HepG2 (cell line): Measurements from ENCODE around the gene AQP5. TPM values are rescaled to one million over a fixed set of nuclear protein-coding genes. Genes with fewer than 3 reads are reported as not detected.

ENCODE experiments used
- ATAC-seq: fragments of 200-7000 bp; cut with Tn5 transposase; 3 replicates; pipeline ENCODE4 v1.9.1; 2020; ENCODE audit warnings: mild to moderate bottlenecking, moderate library complexity
- BruUV-seq: library from RNA; stranded (reverse); fragments of 400-500 nt; replicated peaks from 2 replicates; lab custom pipeline; 2021; lab: Mats Ljungman, UMichigan
- CTCF ChIA-PET: fragments of 300-600 bp; formaldehyde crosslinking; extraction: SDS; loops from one replicate; lab custom pipeline; 2021; ENCODE audit warnings: low total read pairs, inconsistent platforms, low intra/inter-chr PET ratio; lab: Yijun Ruan, JAX
- POLR2A ChIA-PET: fragments of 350-600 bp; sonication (Branson Sonifier 250); formaldehyde crosslinking; loops from one replicate; lab custom pipeline; 2020; ENCODE audit warnings: antibody characterized with exemption, inconsistent platforms; lab: Yijun Ruan, JAX
- DNase-seq: peaks from one replicate; pipeline ENCODE4 v3.0.0-alpha.2; 2015; ENCODE audit warnings: low spot score
- FAIRE-seq: peaks from 3 replicates; lab custom pipeline; 2011; peaks lifted over from hg19 to GRCh38; lab: Jason Lieb, UNC
- H2AFZ ChIP-seq: one replicate; pipeline ENCODE4 v1.6.1; 2011; ENCODE audit warnings: low read length, inconsistent platforms
- H3K27ac ChIP-seq: fragments of 300-600 bp; 3 replicates; pipeline ENCODE4 v1.8.0; 2011; ENCODE audit warnings: mixed run types, mild to moderate bottlenecking, mixed read lengths, low read length, inconsistent platforms; ENCODE audit not compliant: insufficient read depth; ENCODE audit errors: extremely low read length
- H3K27me3 ChIP-seq, 2 experiments: fragments of 200-600 bp in 1 of 2; 2 replicates in 1 of 2; 3 replicates in 1 of 2; pipeline versions ENCODE4 v1.6.0 to v1.8.0; 2011; ENCODE audit warnings: low read length in 2 of 2, mild to moderate bottlenecking in 2 of 2, moderate library complexity in 2 of 2, inconsistent platforms in 1 of 2; ENCODE audit not compliant: insufficient read depth in 2 of 2, control insufficient read depth in 1 of 2
- H3K36me3 ChIP-seq, 2 experiments: fragments of 200-600 bp in 1 of 2; replicated peaks in 1 of 2; 2 replicates in 1 of 2; 3 replicates in 1 of 2; pipeline versions ENCODE4 v1.5.1 to v1.8.0; 2011; ENCODE audit warnings: low read length in 2 of 2, inconsistent platforms in 1 of 2; ENCODE audit not compliant: insufficient read depth in 2 of 2, control insufficient read depth in 1 of 2
- H3K4me1 ChIP-seq: 2 replicates; pipeline ENCODE4 v1.5.1; 2012; ENCODE audit warnings: low read length, inconsistent platforms; ENCODE audit not compliant: insufficient read depth
- H3K4me2 ChIP-seq: 2 replicates; pipeline ENCODE4 v1.6.0; 2011; ENCODE audit warnings: low read depth, low read length, inconsistent platforms
- H3K4me3 ChIP-seq, 3 experiments: fragments of 200-600 bp in 1 of 3; sonication (generic), shearing (Covaris generic) in 1 of 3; replicated peaks in 1 of 3; 2 replicates each; pipeline ENCODE4 v1.5.1; 2011 to 2016; ENCODE audit warnings: low read length in 3 of 3, inconsistent platforms in 2 of 3, low read depth in 2 of 3, mild to moderate bottlenecking in 2 of 3, control low read depth in 1 of 3, mixed read lengths in 1 of 3; ENCODE audit not compliant: insufficient read depth in 1 of 3
- H3K79me2 ChIP-seq: one replicate; pipeline ENCODE4 v1.6.1; 2011; ENCODE audit warnings: low read length, inconsistent platforms; ENCODE audit not compliant: insufficient read depth
- H3K9ac ChIP-seq: 2 replicates; pipeline ENCODE4 v1.6.0; 2011; ENCODE audit warnings: mild to moderate bottlenecking, low read depth, low read length, inconsistent platforms; ENCODE audit not compliant: insufficient read depth
- H3K9me3 ChIP-seq: 2 replicates; pipeline ENCODE4 v1.5.1; 2012; ENCODE audit warnings: mild to moderate bottlenecking, low read length
- H4K20me1 ChIP-seq: 2 replicates; pipeline ENCODE4 v1.6.0; 2011; ENCODE audit warnings: inconsistent platforms, mild to moderate bottlenecking, low read length, moderate library complexity; ENCODE audit not compliant: insufficient read depth
- ARNTL ChIP-seq: sonication (generic); formaldehyde crosslinking; IDR thresholded peaks from 2 replicates; pipeline ENCODE4 v1.4.0; 2020; ENCODE audit warnings: mild to moderate bottlenecking, missing genetic modification reagents
- MAFF ChIP-seq: IDR thresholded peaks from 2 replicates; pipeline ENCODE4 v1.6.1; 2011; ENCODE audit warnings: low read depth, low read length, improper control_type of control experiment
- MTA3 ChIP-seq: sonication (generic); formaldehyde crosslinking; IDR thresholded peaks from 2 replicates; pipeline ENCODE4 v1.4.0; 2020; ENCODE audit warnings: missing genetic modification reagents
- POGZ ChIP-seq: sonication (generic); formaldehyde crosslinking; IDR thresholded peaks from 2 replicates; pipeline ENCODE4 v1.4.0; 2020; ENCODE audit warnings: mild to moderate bottlenecking, missing genetic modification reagents
- THYN1 ChIP-seq: sonication (generic); formaldehyde crosslinking; IDR thresholded peaks from 2 replicates; pipeline ENCODE4 v1.8.1; 2023; ENCODE audit warnings: low read depth, mild to moderate bottlenecking, moderate library complexity, missing genetic modification reagents, borderline replicate concordance
- YEATS2 ChIP-seq: sonication (generic); formaldehyde crosslinking; IDR thresholded peaks from 2 replicates; pipeline ENCODE4 v1.4.0; 2020; ENCODE audit warnings: missing genetic modification reagents, borderline replicate concordance
- ZMYM2 ChIP-seq: sonication (generic); formaldehyde crosslinking; IDR thresholded peaks from 2 replicates; pipeline ENCODE4 v1.8.0; 2022; ENCODE audit warnings: mild to moderate bottlenecking, missing genetic modification reagents
- ZNF224 ChIP-seq: sonication (generic); formaldehyde crosslinking; IDR thresholded peaks from 2 replicates; pipeline ENCODE4 v1.5.0; 2020; ENCODE audit warnings: mild to moderate bottlenecking, missing genetic modification reagents
- ZNF343 ChIP-seq: sonication (generic); formaldehyde crosslinking; IDR thresholded peaks from 2 replicates; pipeline ENCODE4 v1.4.0; 2020; ENCODE audit warnings: mild to moderate bottlenecking, missing genetic modification reagents
- ZNF501 ChIP-seq: sonication (generic); formaldehyde crosslinking; IDR thresholded peaks from 2 replicates; pipeline ENCODE4 v1.5.1; 2020; ENCODE audit warnings: mild to moderate bottlenecking, moderate library complexity, missing genetic modification reagents
- ZNF552 ChIP-seq: sonication (generic); formaldehyde crosslinking; IDR thresholded peaks from 2 replicates; pipeline ENCODE4 v1.9.0; 2022; ENCODE audit warnings: missing genetic modification reagents, mild to moderate bottlenecking, borderline replicate concordance
- ZNF598 ChIP-seq: sonication (generic); formaldehyde crosslinking; IDR thresholded peaks from 2 replicates; pipeline ENCODE4 v1.5.1; 2020; ENCODE audit warnings: mild to moderate bottlenecking, missing genetic modification reagents, borderline replicate concordance
- ZNF607 ChIP-seq: sonication (generic); formaldehyde crosslinking; IDR thresholded peaks from 2 replicates; pipeline ENCODE4 v1.5.1; 2020; ENCODE audit warnings: missing genetic modification reagents, mild to moderate bottlenecking, borderline replicate concordance
- ZNF670 ChIP-seq: sonication (generic); formaldehyde crosslinking; IDR thresholded peaks from 2 replicates; pipeline ENCODE4 v1.8.0; 2022; ENCODE audit warnings: mild to moderate bottlenecking, missing genetic modification reagents, borderline replicate concordance
- whole genome bisulfite sequencing: methylation state at CpG from one replicate; pipeline ENCODE4 v1.1.6; 2017; ENCODE audit warnings: low lambda C conversion rate; 5-methylcytosine and 5-hydroxymethylcytosine counted together
- in situ Hi-C: cut with HindIII; loops from 2 replicates; pipeline ENCODE4 v1.10.0; 2017; ENCODE audit warnings: low pct_unique_long_range_greater_than_20kb; ENCODE audit not compliant: extremely low pct_ligation_motif_present
- intact Hi-C: fragments of 100-400 bp; cut with micrococcal nuclease; formaldehyde crosslinking; loops from one replicate; pipeline ENCODE4 v1.10.0; 2022; ENCODE audit not compliant: unreplicated experiment
- polyA plus RNA-seq, 8 experiments: library from polyadenylated mRNA; depleted of rRNA in 3 of 8; stranded (reverse) in 7 of 8; unstranded in 1 of 8; fragments of >200 nt; fragmentation: Illumina TruSeq in 4 of 8; extraction: Trizol in 4 of 8; gene quantifications; 2 replicates each; pipeline versions ENCODE4 v1.2.1 to v1.2.3, GENCODE V29; 2011 to 2016; ENCODE audit warnings: low read depth in 4 of 8, missing spikeins in 1 of 8, mixed read lengths in 1 of 8; ENCODE audit not compliant: insufficient read depth in 1 of 8
- total RNA-seq, 5 experiments: library from RNA; depleted of rRNA; stranded (reverse); fragments of >200 nt; fragmentation: Illumina TruSeq; extraction: Trizol; gene quantifications; 2 replicates each; pipeline ENCODE4 v1.2.3, GENCODE V29; 2016; ENCODE audit warnings: low read depth in 1 of 5

AQP5 gene
- total and polyA plus RNA-seq, 2 of the 13 experiments (the other 11 are each of a cell fraction or from before 2014, with no cell fraction given): not detected

- H2AFZ ChIP-seq: no peak overlapping the region
- H3K9ac ChIP-seq: no peak overlapping the region
- no peak for FAIRE-seq
- no peaks in the 10 kb centered on the region for H3K9me3 ChIP-seq
- TF ChIP-seq ZNF224 (CRISPR knock-in tag): no peak
- TF ChIP-seq MTA3 (CRISPR knock-in tag): no peak
- no peak for TF ChIP-seq THYN1 (CRISPR knock-in tag)
- no peak for TF ChIP-seq POGZ (CRISPR knock-in tag)
- TF ChIP-seq ZMYM2 (CRISPR knock-in tag): no peak
- TF ChIP-seq ZNF343 (CRISPR knock-in tag): no peak
- TF ChIP-seq ARNTL: no peak
- TF ChIP-seq ZNF607 (CRISPR knock-in tag): no peak
- H4K20me1 ChIP-seq: no peaks in the 10 kb centered on the region
- no TSS peak for BruUV-seq
- no peak overlapping the region for H3K27ac ChIP-seq
- H3K4me1 ChIP-seq: no peaks in the 10 kb centered on the region
- ChIA-PET CTCF (no interaction called here), POLR2A (no interaction called here)
- H3K4me3 ChIP-seq: no peak overlapping the region
- 47% methylated on average over 5 of the region's 7 CpGs for WGBS
- no peaks in the 10 kb centered on the region for H3K79me2 ChIP-seq
- in situ Hi-C loops: no loop called here
- no peak for ATAC-seq
- no peaks in the 10 kb centered on the region for H3K36me3 ChIP-seq
- H3K27me3 ChIP-seq: peaks cover 0 to 4% of the 10 kb centered on the region in 2 experiments; a peak in 1 of 5 replicates
- intact Hi-C loops: no loop called here
- no peak overlapping the region for H3K4me2 ChIP-seq
- no peak for DNase-seq
Measured at GRCh38 chr12:49932023-49932422, 29.6 kb upstream of the AQP5 start.

- no peak for DNase-seq
- no TSS peak for BruUV-seq
- TF ChIP-seq ZNF552 (CRISPR knock-in tag) (no peak), ZNF670 (CRISPR knock-in tag) (no peak), ZNF501 (CRISPR knock-in tag) (no peak), YEATS2 (CRISPR knock-in tag) (no peak), ZNF598 (CRISPR knock-in tag) (no peak), MAFF (no peak)
- TF ChIP-seq, all 625 proteins: peak for 0
- ChIA-PET POLR2A (no interaction called here), CTCF (no interaction called here)
- H3K4me3 ChIP-seq: no peak overlapping the region
- FAIRE-seq: no peak
- no peaks in the 10 kb centered on the region for H4K20me1 ChIP-seq
- no peaks in the 10 kb centered on the region for H3K9me3 ChIP-seq
- H2AFZ ChIP-seq: no peak overlapping the region
- H3K79me2 ChIP-seq: no peaks in the 10 kb centered on the region
- ATAC-seq: no peak
- peaks cover 0 to 4% of the 10 kb centered on the region in 2 experiments; a peak in 1 of 5 replicates for H3K27me3 ChIP-seq
- no peak overlapping the region for H3K27ac ChIP-seq
- H3K4me1 ChIP-seq: no peaks in the 10 kb centered on the region
- 48% methylated on average over 8 of the region's 8 CpGs for WGBS
- no peak overlapping the region for H3K4me2 ChIP-seq
- intact Hi-C loops: no loop called here
- H3K9ac ChIP-seq: no peak overlapping the region
- H3K36me3 ChIP-seq: no peaks in the 10 kb centered on the region
- in situ Hi-C loops: no loop called here
Measured at GRCh38 chr12:49932533-49933130, 29.0 kb upstream of the AQP5 start.
